ENCODE data around the gene ALX3.

ALX3 gene

GRCh38 chr1:110060034-110060661 is 10.3 kb downstream of the ALX3 start:
- no peaks in the 10 kb centered on the region for H3K9me3 ChIP-seq (ENCODE audit: control insufficient read depth, insufficient read depth, low read length)
- no peaks in the 10 kb centered on the region for H3K4me1 ChIP-seq (ENCODE audit: control insufficient read depth, insufficient read depth, low read length)

GRCh38 chr1:110059133-110059863 is 11.2 kb downstream of the ALX3 start:
- H3K9ac ChIP-seq (ENCODE audit: low read depth, low read length): no peak overlapping the region
- no peaks in the 10 kb centered on the region for H3K9me3 ChIP-seq (ENCODE audit: control insufficient read depth, insufficient read depth, low read length)
- H3K27me3 ChIP-seq (ENCODE audit: control insufficient read depth, insufficient read depth, low read length): peaks cover 3% of the 10 kb centered on the region
- no peak overlapping the region for H3K4me3 ChIP-seq (ENCODE audit: low read depth, low read length)
- peaks cover 31% of the 10 kb centered on the region for H3K36me3 ChIP-seq (ENCODE audit: control insufficient read depth, insufficient read depth, low read length)
- H3K4me1 ChIP-seq (ENCODE audit: control insufficient read depth, insufficient read depth, low read length): no peaks in the 10 kb centered on the region

More at GRCh38 chr1:110060034-110060661, 10.3 kb downstream of the ALX3 start:
- Histone ChIP-seq H3K4me3 (ENCODE audit: low read depth, low read length) (no peak overlapping the region), H3K36me3 (ENCODE audit: control insufficient read depth, insufficient read depth, low read length) (peaks cover 25% of the 10 kb centered on the region), H3K9ac (ENCODE audit: low read depth, low read length) (no peak overlapping the region), H3K27me3 (ENCODE audit: control insufficient read depth, insufficient read depth, low read length) (peaks cover 4% of the 10 kb centered on the region)

DNA sequence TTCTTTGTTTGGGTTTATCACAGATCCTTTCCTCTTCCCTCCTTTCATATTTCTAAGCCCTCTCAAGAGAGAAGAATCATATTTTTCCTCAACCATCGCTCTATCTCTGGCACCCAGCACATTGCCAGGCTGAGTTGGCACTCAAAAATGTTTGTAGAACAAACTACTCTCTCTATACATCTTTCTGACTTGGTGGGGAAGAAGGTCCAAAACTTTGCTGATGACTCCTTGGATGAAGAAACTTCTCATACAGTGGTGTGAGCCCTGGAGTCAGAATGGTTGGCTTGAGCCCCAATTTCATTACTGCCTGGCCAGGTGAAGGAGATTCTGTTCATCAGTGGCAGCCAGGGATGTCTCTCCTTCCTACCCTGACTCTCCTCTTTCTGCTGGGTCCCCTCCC is 11.9 kb downstream of the ALX3 start:
- no peak overlapping the region for H3K4me3 ChIP-seq (ENCODE audit: low read depth, low read length)
- no peaks in the 10 kb centered on the region for H3K4me1 ChIP-seq (ENCODE audit: control insufficient read depth, insufficient read depth, low read length)
- no peaks in the 10 kb centered on the region for H3K27me3 ChIP-seq (ENCODE audit: control insufficient read depth, insufficient read depth, low read length)
- H3K36me3 ChIP-seq (ENCODE audit: control insufficient read depth, insufficient read depth, low read length): peaks cover 32% of the 10 kb centered on the region
- no peak overlapping the region for H3K9ac ChIP-seq (ENCODE audit: low read depth, low read length)
- no peaks in the 10 kb centered on the region for H3K9me3 ChIP-seq (ENCODE audit: control insufficient read depth, insufficient read depth, low read length)

- Histone ChIP-seq H3K27me3 (ENCODE audit: control insufficient read depth, insufficient read depth, low read length) (no peaks in the 10 kb centered on the region), H3K36me3 (ENCODE audit: control insufficient read depth, insufficient read depth, low read length) (peaks cover 38% of the 10 kb centered on the region), H3K4me1 (ENCODE audit: control insufficient read depth, insufficient read depth, low read length) (no peaks in the 10 kb centered on the region), H3K9ac (ENCODE audit: low read depth, low read length) (no peak overlapping the region), H3K9me3 (ENCODE audit: control insufficient read depth, insufficient read depth, low read length) (no peaks in the 10 kb centered on the region), H3K4me3 (ENCODE audit: low read depth, low read length) (no peak overlapping the region)
These were observed 12.4 kb downstream of the ALX3 start for GRCh38 chr1:110057963-110058518.

DNA sequence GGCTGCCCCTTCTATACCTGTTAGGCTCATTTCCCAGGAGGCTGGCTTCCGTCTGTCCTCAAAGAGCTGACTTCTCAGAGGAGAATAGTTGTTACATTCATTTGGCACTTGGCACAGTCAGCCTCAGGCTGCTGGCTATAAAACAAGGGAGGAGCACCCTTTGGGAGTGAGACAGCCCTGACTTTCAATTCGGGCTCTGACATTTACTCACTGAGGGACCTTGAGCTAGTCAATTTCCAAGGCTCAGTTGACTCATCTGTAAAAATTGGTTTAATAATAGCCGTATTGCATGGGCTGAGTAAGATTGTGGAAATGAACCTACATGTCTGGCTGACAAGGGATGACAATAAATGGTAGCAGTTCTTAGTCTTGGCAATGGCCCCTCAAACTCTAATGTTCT is 13.7 kb downstream of the ALX3 start:
- H3K36me3 ChIP-seq (ENCODE audit: control insufficient read depth, insufficient read depth, low read length): peaks cover 49% of the 10 kb centered on the region
- H3K9ac ChIP-seq (ENCODE audit: low read depth, low read length): no peak overlapping the region
- no peak overlapping the region for H3K4me3 ChIP-seq (ENCODE audit: low read depth, low read length)

GRCh38 chr1:110056285-110056683 is 14.2 kb downstream of the ALX3 start:
- no peaks in the 10 kb centered on the region for H3K4me1 ChIP-seq (ENCODE audit: control insufficient read depth, insufficient read depth, low read length)
- H3K9me3 ChIP-seq (ENCODE audit: control insufficient read depth, insufficient read depth, low read length): no peaks in the 10 kb centered on the region
- H3K4me3 ChIP-seq (ENCODE audit: low read depth, low read length): no peak overlapping the region
- H3K27me3 ChIP-seq (ENCODE audit: control insufficient read depth, insufficient read depth, low read length): no peaks in the 10 kb centered on the region
- peaks cover 53% of the 10 kb centered on the region for H3K36me3 ChIP-seq (ENCODE audit: control insufficient read depth, insufficient read depth, low read length)
- no peak overlapping the region for H3K9ac ChIP-seq (ENCODE audit: low read depth, low read length)

More for the DNA sequence above, 13.7 kb downstream of the ALX3 start:
- Histone ChIP-seq H3K27me3 (ENCODE audit: control insufficient read depth, insufficient read depth, low read length) (no peaks in the 10 kb centered on the region), H3K4me1 (ENCODE audit: control insufficient read depth, insufficient read depth, low read length) (no peaks in the 10 kb centered on the region), H3K9me3 (ENCODE audit: control insufficient read depth, insufficient read depth, low read length) (no peaks in the 10 kb centered on the region)

DNA sequence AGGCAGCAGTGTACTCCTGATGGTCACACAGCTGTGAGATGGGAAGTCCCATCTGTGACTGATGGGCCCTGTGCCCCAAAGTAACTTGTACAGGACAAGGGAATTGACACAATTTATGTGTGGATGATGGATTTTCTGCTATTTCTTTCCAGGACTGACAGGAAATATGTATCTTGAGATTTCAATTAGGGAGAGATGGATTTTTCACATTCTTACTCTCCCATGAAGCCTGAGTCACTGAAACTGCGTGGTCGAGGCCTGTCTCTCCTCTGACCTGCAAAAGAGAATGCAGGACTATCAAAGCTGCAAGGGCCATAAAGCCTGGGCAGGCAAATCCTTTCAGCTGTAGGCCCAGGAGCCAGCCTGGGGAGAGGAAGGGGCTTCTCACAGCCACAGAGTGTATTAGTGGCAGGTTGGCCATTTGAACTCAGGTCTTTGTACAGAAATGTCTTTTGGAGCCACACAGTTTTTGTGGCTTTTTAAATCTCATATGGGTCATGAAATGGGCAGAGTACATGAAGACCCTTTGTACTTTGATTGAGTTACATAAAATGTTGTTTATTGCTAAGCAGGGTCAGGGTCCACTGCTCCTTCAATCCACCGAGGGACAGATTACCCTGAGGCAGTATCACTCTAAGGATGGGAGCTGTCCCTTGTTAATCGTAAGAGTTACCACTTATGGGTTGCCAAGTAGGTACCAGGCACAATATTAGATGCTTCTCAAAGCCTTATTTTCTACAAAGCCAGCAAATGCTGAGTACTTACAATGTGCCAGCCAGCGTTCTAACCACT is 14.8 kb downstream of the ALX3 start:
- Histone ChIP-seq H3K36me3 (ENCODE audit: control insufficient read depth, insufficient read depth, low read length) (peaks cover 59% of the 10 kb centered on the region), H3K9ac (ENCODE audit: low read depth, low read length) (no peak overlapping the region), H3K4me3 (ENCODE audit: low read depth, low read length) (no peak overlapping the region), H3K4me1 (ENCODE audit: control insufficient read depth, insufficient read depth, low read length) (no peaks in the 10 kb centered on the region), H3K27me3 (ENCODE audit: control insufficient read depth, insufficient read depth, low read length) (no peaks in the 10 kb centered on the region), H3K9me3 (ENCODE audit: control insufficient read depth, insufficient read depth, low read length) (no peaks in the 10 kb centered on the region)

GRCh38 chr1:110053552-110054428 is 16.7 kb downstream of the ALX3 start:
- H3K27me3 ChIP-seq (ENCODE audit: control insufficient read depth, insufficient read depth, low read length): no peaks in the 10 kb centered on the region
- no peaks in the 10 kb centered on the region for H3K9me3 ChIP-seq (ENCODE audit: control insufficient read depth, insufficient read depth, low read length)
- H3K4me3 ChIP-seq (ENCODE audit: low read depth, low read length): no peak overlapping the region
- H3K4me1 ChIP-seq (ENCODE audit: control insufficient read depth, insufficient read depth, low read length): no peaks in the 10 kb centered on the region
- H3K9ac ChIP-seq (ENCODE audit: low read depth, low read length): no peak overlapping the region
- H3K36me3 ChIP-seq (ENCODE audit: control insufficient read depth, insufficient read depth, low read length): peaks cover 72% of the 10 kb centered on the region

DNA sequence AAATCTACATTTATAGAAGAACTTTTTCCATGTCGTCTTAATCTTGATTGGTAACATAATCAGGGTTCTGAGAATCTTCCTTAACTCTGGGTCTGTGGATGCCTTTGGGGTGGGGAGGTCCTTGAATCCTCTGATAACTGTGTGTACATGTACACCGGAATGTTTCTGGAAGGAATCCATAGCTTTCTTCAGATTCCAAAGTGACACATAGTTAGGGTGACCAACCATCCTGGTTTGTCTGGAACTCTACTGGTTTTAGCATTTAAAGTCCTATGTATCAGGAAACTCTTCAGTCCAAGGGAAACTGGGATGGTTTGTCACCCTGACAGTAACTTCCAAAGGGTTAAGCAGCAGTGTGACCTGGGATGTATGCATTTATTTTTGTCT is 19.2 kb downstream of the ALX3 start:
- H3K4me1 ChIP-seq (ENCODE audit: control insufficient read depth, insufficient read depth, low read length): no peaks in the 10 kb centered on the region
- H3K27me3 ChIP-seq (ENCODE audit: control insufficient read depth, insufficient read depth, low read length): no peaks in the 10 kb centered on the region
- H3K4me3 ChIP-seq (ENCODE audit: low read depth, low read length): no peak overlapping the region
- H3K9me3 ChIP-seq (ENCODE audit: control insufficient read depth, insufficient read depth, low read length): no peaks in the 10 kb centered on the region
- peaks cover 70% of the 10 kb centered on the region for H3K36me3 ChIP-seq (ENCODE audit: control insufficient read depth, insufficient read depth, low read length)
- no peak overlapping the region for H3K9ac ChIP-seq (ENCODE audit: low read depth, low read length)

GRCh38 chr1:110050602-110051261 is 19.7 kb downstream of the ALX3 start:
- H3K36me3 ChIP-seq (ENCODE audit: control insufficient read depth, insufficient read depth, low read length): peaks cover 68% of the 10 kb centered on the region
- no peaks in the 10 kb centered on the region for H3K27me3 ChIP-seq (ENCODE audit: control insufficient read depth, insufficient read depth, low read length)
- H3K9me3 ChIP-seq (ENCODE audit: control insufficient read depth, insufficient read depth, low read length): no peaks in the 10 kb centered on the region
- no peak overlapping the region for H3K9ac ChIP-seq (ENCODE audit: low read depth, low read length)
- H3K4me1 ChIP-seq (ENCODE audit: control insufficient read depth, insufficient read depth, low read length): no peaks in the 10 kb centered on the region
- H3K4me3 ChIP-seq (ENCODE audit: low read depth, low read length): no peak overlapping the region

Data from iPS-15b (cell line).